Measurements from ENCODE around the gene LIPI.

DNA sequence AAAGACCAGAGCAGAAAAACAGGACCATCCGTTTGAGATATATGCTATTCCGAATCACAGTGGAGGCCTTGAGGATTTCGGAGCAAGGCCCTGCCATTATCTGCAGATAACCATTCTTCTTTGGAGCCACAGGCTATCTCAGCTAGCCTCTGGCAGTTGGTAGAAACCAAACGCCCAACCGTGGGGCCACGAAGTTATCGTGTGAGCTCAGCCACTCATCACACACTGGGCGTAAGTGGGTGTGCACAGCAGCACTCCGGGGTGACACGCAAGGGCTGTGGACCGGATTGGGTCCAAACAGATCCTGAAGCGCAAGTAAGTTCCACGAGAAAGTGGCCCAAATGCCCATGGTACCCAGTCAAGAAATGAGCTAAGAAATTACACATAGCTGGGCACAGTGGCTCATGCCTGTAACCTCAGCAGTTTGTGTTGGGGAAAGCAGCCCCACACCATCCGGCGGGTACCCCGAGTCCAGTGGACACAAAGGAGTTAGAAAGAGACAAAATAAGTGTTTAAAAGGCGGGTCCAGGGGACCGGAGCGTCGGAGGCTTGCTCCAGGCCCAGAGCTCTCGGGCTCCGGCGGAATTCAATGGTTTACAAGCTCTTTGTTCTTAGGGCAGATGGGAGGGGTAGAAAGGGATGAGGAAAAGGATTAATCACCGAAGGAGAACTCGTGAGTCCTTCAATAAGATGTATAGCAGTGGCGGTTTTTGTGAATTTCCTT lies 130.6 kb downstream of the LIPI start:
- TF ChIP-seq, protein P1, sequence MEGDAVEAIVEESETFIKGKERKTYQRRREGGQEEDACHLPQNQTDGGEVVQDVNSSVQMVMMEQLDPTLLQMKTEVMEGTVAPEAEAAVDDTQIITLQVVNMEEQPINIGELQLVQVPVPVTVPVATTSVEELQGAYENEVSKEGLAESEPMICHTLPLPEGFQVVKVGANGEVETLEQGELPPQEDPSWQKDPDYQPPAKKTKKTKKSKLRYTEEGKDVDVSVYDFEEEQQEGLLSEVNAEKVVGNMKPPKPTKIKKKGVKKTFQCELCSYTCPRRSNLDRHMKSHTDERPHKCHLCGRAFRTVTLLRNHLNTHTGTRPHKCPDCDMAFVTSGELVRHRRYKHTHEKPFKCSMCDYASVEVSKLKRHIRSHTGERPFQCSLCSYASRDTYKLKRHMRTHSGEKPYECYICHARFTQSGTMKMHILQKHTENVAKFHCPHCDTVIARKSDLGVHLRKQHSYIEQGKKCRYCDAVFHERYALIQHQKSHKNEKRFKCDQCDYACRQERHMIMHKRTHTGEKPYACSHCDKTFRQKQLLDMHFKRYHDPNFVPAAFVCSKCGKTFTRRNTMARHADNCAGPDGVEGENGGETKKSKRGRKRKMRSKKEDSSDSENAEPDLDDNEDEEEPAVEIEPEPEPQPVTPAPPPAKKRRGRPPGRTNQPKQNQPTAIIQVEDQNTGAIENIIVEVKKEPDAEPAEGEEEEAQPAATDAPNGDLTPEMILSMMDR (conservative IDR thresholded peaks at IDR 0.05; ENCODE audit: low read length) = no peak
- TF ChIP-seq EZH2phosphoT487 (IDR thresholded peaks at IDR 0.05; ENCODE audit: borderline replicate concordance, low read depth, low read length) = no peak

All from OCI-LY7 (cell line).